GM23248 (cell line): Measurements from ENCODE around the gene CDKAL1. TPM values are rescaled to one million over a fixed set of nuclear protein-coding genes. Genes with fewer than 3 reads are reported as not detected.

Experiments used
- DNase-seq: peaks from one replicate; pipeline ENCODE4 v3.0.0-alpha.2; 2015
- H2AFZ ChIP-seq: fragments of 200-600 bp; sonication (generic); 2 replicates; pipeline ENCODE4 v1.6.1; 2016; ENCODE audit warnings: antibody characterized with exemption
- H3F3A ChIP-seq: fragments of 200-600 bp; sonication (generic); 2 replicates; pipeline ENCODE4 v1.6.1; 2016; ENCODE audit warnings: mild to moderate bottlenecking, antibody characterized with exemption, mixed run types; ENCODE audit not compliant: insufficient read depth
- H3K27ac ChIP-seq: fragments of 200-600 bp; sonication (generic); 2 replicates; pipeline ENCODE4 v1.5.1; 2016; ENCODE audit warnings: mild to moderate bottlenecking
- H3K27me3 ChIP-seq: fragments of 200-600 bp; sonication (generic); replicated peaks from 2 replicates; pipeline ENCODE4 v1.6.1; 2016; ENCODE audit warnings: mild to moderate bottlenecking; ENCODE audit not compliant: insufficient read depth
- H3K36me3 ChIP-seq: fragments of 200-600 bp; sonication (generic); 2 replicates; pipeline ENCODE4 v1.6.1; 2016; ENCODE audit warnings: low read depth, mild to moderate bottlenecking
- H3K4me1 ChIP-seq: fragments of 200-600 bp; sonication (generic); 2 replicates; pipeline ENCODE4 v1.6.1; 2016; ENCODE audit warnings: mild to moderate bottlenecking; ENCODE audit not compliant: insufficient read depth
- H3K4me2 ChIP-seq: fragments of 200-600 bp; sonication (generic); one replicate; pipeline ENCODE4 v1.6.1; 2016; ENCODE audit warnings: mild to moderate bottlenecking; ENCODE audit not compliant: unreplicated experiment
- H3K4me3 ChIP-seq: fragments of 200-600 bp; sonication (generic); 2 replicates; pipeline ENCODE4 v1.5.1; 2016; ENCODE audit warnings: mild to moderate bottlenecking
- H3K79me2 ChIP-seq: fragments of 200-600 bp; sonication (generic); 2 replicates; pipeline ENCODE4 v1.6.1; 2016; ENCODE audit warnings: mild to moderate bottlenecking; ENCODE audit not compliant: insufficient read depth
- H3K9ac ChIP-seq: fragments of 200-600 bp; sonication (generic); 2 replicates; pipeline ENCODE4 v1.6.1; 2016; ENCODE audit warnings: mild to moderate bottlenecking
- H3K9me2 ChIP-seq: fragments of 200-600 bp; sonication (generic); 2 replicates; pipeline ENCODE4 v1.6.1; 2016; ENCODE audit warnings: mixed run types, mild to moderate bottlenecking, moderate library complexity; ENCODE audit not compliant: insufficient read depth
- H3K9me3 ChIP-seq: fragments of 200-600 bp; sonication (generic); one replicate; pipeline ENCODE4 v1.6.1; 2017; ENCODE audit warnings: low read depth
- H4K20me1 ChIP-seq: fragments of 200-600 bp; sonication (generic); 2 replicates; pipeline ENCODE4 v1.6.0; 2016; ENCODE audit not compliant: insufficient read depth
- EZH2 ChIP-seq: fragments of 200-600 bp; sonication (generic); IDR thresholded peaks from 2 replicates; pipeline ENCODE4 v1.6.1; 2018; ENCODE audit warnings: antibody characterized with exemption, mild to moderate bottlenecking; ENCODE audit not compliant: insufficient read depth, poor library complexity, severe bottlenecking
- EZH2phosphoT487 ChIP-seq: fragments of 200-600 bp; sonication (generic); IDR thresholded peaks from 2 replicates; pipeline ENCODE4 v1.6.1; 2018; ENCODE audit warnings: antibody characterized with exemption, moderate library complexity, mild to moderate bottlenecking, low read depth; ENCODE audit not compliant: insufficient read depth
- WGBS, 2 experiments: methylation state at CpG; one replicate each; pipeline ENCODE4 v1.1.6; 2015 to 2017; ENCODE audit warnings: low lambda C conversion rate in 2 of 2, low coverage in 1 of 2; ENCODE audit errors: missing lambda C conversion rate in 2 of 2; 5-methylcytosine and 5-hydroxymethylcytosine counted together
- in situ Hi-C: fragments of 300-500 bp; cut with MboI; formaldehyde crosslinking; loops from 2 replicates; pipeline ENCODE4 v1.15.0; 2020
- polyA plus RNA-seq: library from polyadenylated mRNA; unstranded; fragments of >200 nt; fragmentation: Nextera tagmentation; extraction: Ambion mirVana; gene quantifications from 2 replicates; pipeline ENCODE4 v1.2.1, GENCODE V29; 2016
- total RNA-seq: library from RNA; depleted of rRNA; stranded (reverse); fragments of >200 nt; shearing (Covaris generic); gene quantifications from 2 replicates; pipeline ENCODE4 v1.2.3, GENCODE V29; 2014

CDKAL1 gene
- total and polyA plus RNA-seq, 2 experiments from 2014 or later = 7.5 to 10.8 TPM

GRCh38 chr6:20599302-20600051, 65.2 kb downstream of the CDKAL1 start:
- no peaks in the 10 kb centered on the region for H4K20me1 ChIP-seq
- WGBS, 2 experiments = 62 to 65% methylated on average over 3 of the region's 3 CpGs
- no peak for DNase-seq
- TF ChIP-seq EZH2phosphoT487 (no peak), EZH2 (no peak)
- no peaks in the 10 kb centered on the region for H3K79me2 ChIP-seq
- no peaks in the 10 kb centered on the region for H3K9me2 ChIP-seq
- no peak overlapping the region for H3K27ac ChIP-seq
- no peak overlapping the region for H3K4me2 ChIP-seq
- H3K9ac ChIP-seq = no peak overlapping the region
- H3K27me3 ChIP-seq = no peaks in the 10 kb centered on the region
- in situ Hi-C loops = no loop called here
- H3K36me3 ChIP-seq = no peaks in the 10 kb centered on the region
- no peak overlapping the region for H2AFZ ChIP-seq
- H3K4me1 ChIP-seq = no peaks in the 10 kb centered on the region
- no peaks in the 10 kb centered on the region for H3F3A ChIP-seq
- H3K4me3 ChIP-seq = no peak overlapping the region
- H3K9me3 ChIP-seq = no peaks in the 10 kb centered on the region

- no peaks in the 10 kb centered on the region for H3K9me3 ChIP-seq
- no peak for TF ChIP-seq EZH2phosphoT487
- TF ChIP-seq EZH2 = no peak
- in situ Hi-C loops = no loop called here
- H2AFZ ChIP-seq = no peak overlapping the region
- H3K36me3 ChIP-seq = no peaks in the 10 kb centered on the region
- peaks cover 6% of the 10 kb centered on the region; the same call in 1 of the 2 replicates for H3F3A ChIP-seq
- DNase-seq = no peak
- no peaks in the 10 kb centered on the region for H3K9me2 ChIP-seq
- no peak overlapping the region for H3K9ac ChIP-seq
- no peaks in the 10 kb centered on the region for H4K20me1 ChIP-seq
- H3K4me1 ChIP-seq = no peaks in the 10 kb centered on the region; the same call in 1 of the 2 replicates
- 97% methylated on average over 3 of the region's 3 CpGs for WGBS, 2 experiments
- no peaks in the 10 kb centered on the region for H3K27me3 ChIP-seq
- no peak overlapping the region for H3K27ac ChIP-seq
- no peak overlapping the region for H3K4me2 ChIP-seq
- H3K79me2 ChIP-seq = no peaks in the 10 kb centered on the region
- no peak overlapping the region for H3K4me3 ChIP-seq
Observed at GRCh38 chr6:20600831-20601230, 66.6 kb downstream of the CDKAL1 start.

GRCh38 chr6:20604159-20604558, 69.9 kb downstream of the CDKAL1 start:
- in situ Hi-C loops = no loop called here
- H3K9ac ChIP-seq = no peak overlapping the region
- H4K20me1 ChIP-seq = no peaks in the 10 kb centered on the region

GRCh38 chr6:20605061-20605460, 70.8 kb downstream of the CDKAL1 start:
- H2AFZ ChIP-seq = no peak overlapping the region
- 11 to 17% methylated on average over 1 of the region's 1 CpG for WGBS, 2 experiments
- no peak overlapping the region for H3K4me3 ChIP-seq
- H3K79me2 ChIP-seq = no peaks in the 10 kb centered on the region
- H3K4me2 ChIP-seq = no peak overlapping the region
- no peak for DNase-seq
- no peaks in the 10 kb centered on the region for H3K9me2 ChIP-seq
- H3K9me3 ChIP-seq = no peaks in the 10 kb centered on the region
- no peak overlapping the region for H3K27ac ChIP-seq
- no peaks in the 10 kb centered on the region for H4K20me1 ChIP-seq
- no peaks in the 10 kb centered on the region for H3K36me3 ChIP-seq
- H3F3A ChIP-seq = peaks cover 11% of the 10 kb centered on the region
- TF ChIP-seq EZH2phosphoT487 = no peak
- TF ChIP-seq EZH2 = no peak
- in situ Hi-C loops = no loop called here
- H3K27me3 ChIP-seq = no peaks in the 10 kb centered on the region
- no peak overlapping the region for H3K9ac ChIP-seq
- no peaks in the 10 kb centered on the region; the same call in 1 of the 2 replicates for H3K4me1 ChIP-seq

More at GRCh38 chr6:20604159-20604558, 69.9 kb downstream of the CDKAL1 start:
- H3K27ac ChIP-seq = no peak overlapping the region
- H3K9me2 ChIP-seq = no peaks in the 10 kb centered on the region
- no peaks in the 10 kb centered on the region for H3K79me2 ChIP-seq
- H3K27me3 ChIP-seq = no peaks in the 10 kb centered on the region
- no peak for TF ChIP-seq EZH2
- TF ChIP-seq EZH2phosphoT487 = no peak
- no peak overlapping the region for H2AFZ ChIP-seq
- DNase-seq = no peak
- peaks cover 8% of the 10 kb centered on the region; the same call in 1 of the 2 replicates for H3F3A ChIP-seq
- no peak overlapping the region for H3K4me3 ChIP-seq
- H3K36me3 ChIP-seq = no peaks in the 10 kb centered on the region
- no peaks in the 10 kb centered on the region for H3K9me3 ChIP-seq
- no peaks in the 10 kb centered on the region; the same call in 1 of the 2 replicates for H3K4me1 ChIP-seq
- no peak overlapping the region for H3K4me2 ChIP-seq
